ENCODE data around the gene DGKH.

Gene DGKH

GRCh38 chr13:42017264-42017663 lies 31.2 kb upstream of the DGKH start:
- no peak for TF ChIP-seq CTCF (conservative IDR thresholded peaks at IDR 0.05; ENCODE audit: low read depth, low read length)
- no peaks in the 10 kb centered on the region for H3K36me3 ChIP-seq (ENCODE audit: insufficient read depth)
- no peak overlapping the region for H2AFZ ChIP-seq (ENCODE audit: low read depth)
- H3K4me2 ChIP-seq = no peak overlapping the region
- no peaks in the 10 kb centered on the region for H3K79me2 ChIP-seq (ENCODE audit: insufficient read depth, low read depth)
- no peak overlapping the region for H3K9ac ChIP-seq
- no peaks in the 10 kb centered on the region for H3K27me3 ChIP-seq (ENCODE audit: insufficient read depth, low read depth)
- H4K20me1 ChIP-seq (ENCODE audit: insufficient read depth) = no peaks in the 10 kb centered on the region
- no peaks in the 10 kb centered on the region for H3K4me1 ChIP-seq (ENCODE audit: low read depth, poor library complexity, severe bottlenecking)
- H3K27ac ChIP-seq = no peak overlapping the region
- H3K4me3 ChIP-seq (IDR thresholded peaks at IDR 0.05; ENCODE audit: insufficient read depth, low read depth, low read length) = no peak overlapping the region

GRCh38 chr13:42021851-42022250 lies 26.6 kb upstream of the DGKH start:
- H4K20me1 ChIP-seq (ENCODE audit: insufficient read depth) = no peaks in the 10 kb centered on the region
- TF ChIP-seq CTCF (conservative IDR thresholded peaks at IDR 0.05; ENCODE audit: low read depth, low read length) = no peak
- H3K79me2 ChIP-seq (ENCODE audit: insufficient read depth, low read depth) = no peaks in the 10 kb centered on the region
- H3K27ac ChIP-seq = no peak overlapping the region
- no peak overlapping the region for H2AFZ ChIP-seq (ENCODE audit: low read depth)
- no peaks in the 10 kb centered on the region for H3K4me1 ChIP-seq (ENCODE audit: low read depth, poor library complexity, severe bottlenecking)
- no peak overlapping the region for H3K4me3 ChIP-seq (IDR thresholded peaks at IDR 0.05; ENCODE audit: insufficient read depth, low read depth, low read length)
- no peaks in the 10 kb centered on the region for H3K36me3 ChIP-seq (ENCODE audit: insufficient read depth)
- H3K9ac ChIP-seq = no peak overlapping the region
- no peak overlapping the region for H3K4me2 ChIP-seq
- no peaks in the 10 kb centered on the region for H3K27me3 ChIP-seq (ENCODE audit: insufficient read depth, low read depth)

GRCh38 chr13:42022336-42022735 lies 26.1 kb upstream of the DGKH start:
- no peaks in the 10 kb centered on the region for H3K4me1 ChIP-seq (ENCODE audit: low read depth, poor library complexity, severe bottlenecking)
- H3K4me2 ChIP-seq = no peak overlapping the region
- no peak overlapping the region for H2AFZ ChIP-seq (ENCODE audit: low read depth)
- H3K27me3 ChIP-seq (ENCODE audit: insufficient read depth, low read depth) = no peaks in the 10 kb centered on the region
- no peak overlapping the region for H3K4me3 ChIP-seq (IDR thresholded peaks at IDR 0.05; ENCODE audit: insufficient read depth, low read depth, low read length)
- H3K79me2 ChIP-seq (ENCODE audit: insufficient read depth, low read depth) = no peaks in the 10 kb centered on the region
- H4K20me1 ChIP-seq (ENCODE audit: insufficient read depth) = no peaks in the 10 kb centered on the region
- TF ChIP-seq CTCF (conservative IDR thresholded peaks at IDR 0.05; ENCODE audit: low read depth, low read length) = no peak
- no peak overlapping the region for H3K9ac ChIP-seq
- H3K36me3 ChIP-seq (ENCODE audit: insufficient read depth) = no peaks in the 10 kb centered on the region
- no peak overlapping the region for H3K27ac ChIP-seq

- no peak overlapping the region for H3K4me2 ChIP-seq
- H2AFZ ChIP-seq (ENCODE audit: low read depth) = no peak overlapping the region
- no peaks in the 10 kb centered on the region for H3K27me3 ChIP-seq (ENCODE audit: insufficient read depth, low read depth)
- H3K79me2 ChIP-seq (ENCODE audit: insufficient read depth, low read depth) = no peaks in the 10 kb centered on the region
- H3K4me3 ChIP-seq (IDR thresholded peaks at IDR 0.05; ENCODE audit: insufficient read depth, low read depth, low read length) = no peak overlapping the region
- no peaks in the 10 kb centered on the region for H3K36me3 ChIP-seq (ENCODE audit: insufficient read depth)
- no peaks in the 10 kb centered on the region for H4K20me1 ChIP-seq (ENCODE audit: insufficient read depth)
- H3K9ac ChIP-seq = no peak overlapping the region
- TF ChIP-seq CTCF (conservative IDR thresholded peaks at IDR 0.05; ENCODE audit: low read depth, low read length) = no peak
- H3K4me1 ChIP-seq (ENCODE audit: low read depth, poor library complexity, severe bottlenecking) = no peaks in the 10 kb centered on the region
- no peak overlapping the region for H3K27ac ChIP-seq
These were observed 25.5 kb upstream of the DGKH start for GRCh38 chr13:42022796-42023493.
